Measurements from ENCODE around the gene PARD3. TPM values are rescaled to one million over a fixed set of nuclear protein-coding genes. Genes with fewer than 3 reads are reported as not detected.

PARD3 gene
- total RNA-seq, 1 experiment from 2014 or later, result 154 TPM

DNA sequence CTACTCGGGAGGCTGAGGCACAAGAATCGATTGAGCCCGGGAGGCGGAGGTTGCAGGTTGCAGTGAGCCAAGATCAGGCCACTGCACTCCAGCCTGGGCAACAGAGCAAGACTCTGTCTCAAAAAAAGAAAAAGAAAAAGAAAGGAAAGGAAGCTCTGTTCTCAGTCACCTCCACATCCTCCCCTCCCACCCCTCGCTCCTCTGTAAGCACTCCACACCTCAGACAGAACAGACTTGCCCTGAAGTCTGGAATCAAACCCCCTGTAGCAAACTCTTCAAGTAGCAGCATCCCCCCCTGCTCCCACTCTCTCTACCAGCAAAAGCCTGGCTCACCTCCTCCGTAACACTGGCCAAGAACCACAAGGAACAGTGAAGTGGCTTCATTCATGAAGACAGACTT is 66.7 kb downstream of the PARD3 start:
- Histone ChIP-seq H3K9me3 (ENCODE audit: low read length) (no peaks in the 10 kb centered on the region), H3K4me1 (ENCODE audit: insufficient read depth, low read length) (peaks cover 3% of the 10 kb centered on the region; the same call in 1 of the 2 replicates), H2AFZ (ENCODE audit: low read length) (no peak overlapping the region), H3K9ac (ENCODE audit: low read length) (no peak overlapping the region), H3K27ac (ENCODE audit: low read length) (no peak overlapping the region), H3K9me2 (replicated peaks; ENCODE audit: low read length) (no peaks in the 10 kb centered on the region), H3K36me3 (ENCODE audit: low read depth, low read length) (no peaks in the 10 kb centered on the region), H3K79me2 (ENCODE audit: low read length) (peaks cover 90% of the 10 kb centered on the region), H4K20me1 (ENCODE audit: low read length) (peaks cover 11% of the 10 kb centered on the region; the same call in 1 of the 2 replicates), H3K4me2 (ENCODE audit: low read length) (no peak overlapping the region), H3K27me3 (ENCODE audit: low read length) (no peaks in the 10 kb centered on the region), H3F3A (ENCODE audit: low read length, unreplicated experiment) (no peaks in the 10 kb centered on the region), H3K4me3 (ENCODE audit: low read length) (no peak overlapping the region)
- BruUV-seq (replicated peaks), result no TSS peak
- no peak for DNase-seq
- intact Hi-C loops (cut with micrococcal nuclease), result no loop called here
- CTCF ChIA-PET, result interaction anchor here (0.5 kb wide), 1 partner anchor 189 kb away, joined by 3 read pairs; no protein-coding TSS in a partner anchor
- POLR2A ChIA-PET (ENCODE audit: unreplicated experiment), result no interaction called here
- no peak for TF ChIP-seq EZH2 (IDR thresholded peaks at IDR 0.05; ENCODE audit: low read length, unreplicated experiment)
- TF ChIP-seq EZH2phosphoT487 (IDR thresholded peaks at IDR 0.05; ENCODE audit: borderline replicate concordance, low read length), result no peak
- no peak for ATAC-seq

DNA sequence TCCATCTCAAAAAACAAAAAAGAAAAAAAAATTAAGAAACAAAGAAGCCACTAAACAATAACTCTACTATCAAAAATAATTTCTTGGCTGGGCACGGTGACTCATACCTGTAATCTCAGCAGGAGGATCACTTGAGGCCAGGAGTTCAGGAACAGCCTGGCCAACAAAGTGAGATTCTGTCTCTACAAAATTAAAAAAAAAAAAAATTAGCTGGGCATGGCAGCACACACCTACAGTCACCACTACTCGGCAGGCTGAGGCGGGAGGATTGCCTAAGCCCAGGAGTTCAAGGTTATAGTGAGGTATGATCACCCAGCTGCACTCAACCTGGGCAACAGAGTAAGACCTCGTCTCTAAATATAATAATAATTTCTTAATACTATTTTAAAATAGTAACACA is 69.0 kb downstream of the PARD3 start:
- TF ChIP-seq EZH2 (IDR thresholded peaks at IDR 0.05; ENCODE audit: low read length, unreplicated experiment), result no peak
- TF ChIP-seq EZH2phosphoT487 (IDR thresholded peaks at IDR 0.05; ENCODE audit: borderline replicate concordance, low read length), result no peak
- TF ChIP-seq, protein P1, sequence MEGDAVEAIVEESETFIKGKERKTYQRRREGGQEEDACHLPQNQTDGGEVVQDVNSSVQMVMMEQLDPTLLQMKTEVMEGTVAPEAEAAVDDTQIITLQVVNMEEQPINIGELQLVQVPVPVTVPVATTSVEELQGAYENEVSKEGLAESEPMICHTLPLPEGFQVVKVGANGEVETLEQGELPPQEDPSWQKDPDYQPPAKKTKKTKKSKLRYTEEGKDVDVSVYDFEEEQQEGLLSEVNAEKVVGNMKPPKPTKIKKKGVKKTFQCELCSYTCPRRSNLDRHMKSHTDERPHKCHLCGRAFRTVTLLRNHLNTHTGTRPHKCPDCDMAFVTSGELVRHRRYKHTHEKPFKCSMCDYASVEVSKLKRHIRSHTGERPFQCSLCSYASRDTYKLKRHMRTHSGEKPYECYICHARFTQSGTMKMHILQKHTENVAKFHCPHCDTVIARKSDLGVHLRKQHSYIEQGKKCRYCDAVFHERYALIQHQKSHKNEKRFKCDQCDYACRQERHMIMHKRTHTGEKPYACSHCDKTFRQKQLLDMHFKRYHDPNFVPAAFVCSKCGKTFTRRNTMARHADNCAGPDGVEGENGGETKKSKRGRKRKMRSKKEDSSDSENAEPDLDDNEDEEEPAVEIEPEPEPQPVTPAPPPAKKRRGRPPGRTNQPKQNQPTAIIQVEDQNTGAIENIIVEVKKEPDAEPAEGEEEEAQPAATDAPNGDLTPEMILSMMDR (conservative IDR thresholded peaks at IDR 0.05; ENCODE audit: low read depth, low read length), result no peak
- H3F3A ChIP-seq (ENCODE audit: low read length, unreplicated experiment), result no peaks in the 10 kb centered on the region
- H2AFZ ChIP-seq (ENCODE audit: low read length), result no peak overlapping the region
- H3K27ac ChIP-seq (ENCODE audit: low read length), result no peak overlapping the region
- POLR2A ChIA-PET (ENCODE audit: unreplicated experiment), result no interaction called here
- no TSS peak for BruUV-seq (replicated peaks)
- H3K4me3 ChIP-seq (ENCODE audit: low read length), result no peak overlapping the region
- CTCF ChIA-PET, result interaction anchor here (0.6 kb wide), 1 partner anchor 119 kb away, joined by 3 read pairs; no protein-coding TSS in a partner anchor
- H3K36me3 ChIP-seq (ENCODE audit: low read depth, low read length), result no peaks in the 10 kb centered on the region
- H3K9me3 ChIP-seq (ENCODE audit: low read length), result no peaks in the 10 kb centered on the region
- no peak overlapping the region for H3K9ac ChIP-seq (ENCODE audit: low read length)
- no peaks in the 10 kb centered on the region for H3K27me3 ChIP-seq (ENCODE audit: low read length)
- peaks cover 90% of the 10 kb centered on the region for H3K79me2 ChIP-seq (ENCODE audit: low read length)
- ATAC-seq (peak; percentile 58), DNase-seq (peak; percentile 61)
- H3K9me2 ChIP-seq (replicated peaks; ENCODE audit: low read length), result no peaks in the 10 kb centered on the region
- peaks cover 16% of the 10 kb centered on the region; the same call in 1 of the 2 replicates for H4K20me1 ChIP-seq (ENCODE audit: low read length)
- peaks cover 3% of the 10 kb centered on the region; the same call in 1 of the 2 replicates for H3K4me1 ChIP-seq (ENCODE audit: insufficient read depth, low read length)
- H3K4me2 ChIP-seq (ENCODE audit: low read length), result no peak overlapping the region
- intact Hi-C loops (cut with micrococcal nuclease), result no loop called here

- H3K9me2 ChIP-seq (replicated peaks; ENCODE audit: low read length), result no peaks in the 10 kb centered on the region
- H3K4me3 ChIP-seq (ENCODE audit: low read length), result no peak overlapping the region
- no peaks in the 10 kb centered on the region for H3K36me3 ChIP-seq (ENCODE audit: low read depth, low read length)
- no peak overlapping the region for H2AFZ ChIP-seq (ENCODE audit: low read length)
- H3K27me3 ChIP-seq (ENCODE audit: low read length), result no peaks in the 10 kb centered on the region
- no peak for DNase-seq
- peaks cover 17% of the 10 kb centered on the region; the same call in 1 of the 2 replicates for H4K20me1 ChIP-seq (ENCODE audit: low read length)
- CTCF ChIA-PET, result no interaction called here
- no TSS peak for BruUV-seq (replicated peaks)
- H3K79me2 ChIP-seq (ENCODE audit: low read length), result peaks cover 91% of the 10 kb centered on the region
- intact Hi-C loops (cut with micrococcal nuclease), result no loop called here
- no peaks in the 10 kb centered on the region for H3K9me3 ChIP-seq (ENCODE audit: low read length)
- ATAC-seq, result no peak
- no peak overlapping the region for H3K4me2 ChIP-seq (ENCODE audit: low read length)
- TF ChIP-seq, protein P1 (conservative IDR thresholded peaks at IDR 0.05; ENCODE audit: low read depth, low read length), result no peak
- no peak for TF ChIP-seq EZH2 (IDR thresholded peaks at IDR 0.05; ENCODE audit: low read length, unreplicated experiment)
- no peak for TF ChIP-seq EZH2phosphoT487 (IDR thresholded peaks at IDR 0.05; ENCODE audit: borderline replicate concordance, low read length)
- H3K27ac ChIP-seq (ENCODE audit: low read length), result no peak overlapping the region
- POLR2A ChIA-PET (ENCODE audit: unreplicated experiment), result no interaction called here
- H3F3A ChIP-seq (ENCODE audit: low read length, unreplicated experiment), result no peaks in the 10 kb centered on the region
- peaks cover 3% of the 10 kb centered on the region; the same call in 1 of the 2 replicates for H3K4me1 ChIP-seq (ENCODE audit: insufficient read depth, low read length)
- no peak overlapping the region for H3K9ac ChIP-seq (ENCODE audit: low read length)
These were observed 69.9 kb downstream of the PARD3 start for GRCh38 chr10:34745244-34745643.
